HG02870 (cell line): ENCODE measurements around the gene FAR1.

Source experiments
- ATAC-seq: cut with Tn5 transposase; IDR thresholded peaks from one replicate; pipeline ENCODE4 v1.9.1; 2021; ENCODE audit warnings: mild to moderate bottlenecking, moderate library complexity; ENCODE audit not compliant: unreplicated experiment

FAR1 gene

DNA sequence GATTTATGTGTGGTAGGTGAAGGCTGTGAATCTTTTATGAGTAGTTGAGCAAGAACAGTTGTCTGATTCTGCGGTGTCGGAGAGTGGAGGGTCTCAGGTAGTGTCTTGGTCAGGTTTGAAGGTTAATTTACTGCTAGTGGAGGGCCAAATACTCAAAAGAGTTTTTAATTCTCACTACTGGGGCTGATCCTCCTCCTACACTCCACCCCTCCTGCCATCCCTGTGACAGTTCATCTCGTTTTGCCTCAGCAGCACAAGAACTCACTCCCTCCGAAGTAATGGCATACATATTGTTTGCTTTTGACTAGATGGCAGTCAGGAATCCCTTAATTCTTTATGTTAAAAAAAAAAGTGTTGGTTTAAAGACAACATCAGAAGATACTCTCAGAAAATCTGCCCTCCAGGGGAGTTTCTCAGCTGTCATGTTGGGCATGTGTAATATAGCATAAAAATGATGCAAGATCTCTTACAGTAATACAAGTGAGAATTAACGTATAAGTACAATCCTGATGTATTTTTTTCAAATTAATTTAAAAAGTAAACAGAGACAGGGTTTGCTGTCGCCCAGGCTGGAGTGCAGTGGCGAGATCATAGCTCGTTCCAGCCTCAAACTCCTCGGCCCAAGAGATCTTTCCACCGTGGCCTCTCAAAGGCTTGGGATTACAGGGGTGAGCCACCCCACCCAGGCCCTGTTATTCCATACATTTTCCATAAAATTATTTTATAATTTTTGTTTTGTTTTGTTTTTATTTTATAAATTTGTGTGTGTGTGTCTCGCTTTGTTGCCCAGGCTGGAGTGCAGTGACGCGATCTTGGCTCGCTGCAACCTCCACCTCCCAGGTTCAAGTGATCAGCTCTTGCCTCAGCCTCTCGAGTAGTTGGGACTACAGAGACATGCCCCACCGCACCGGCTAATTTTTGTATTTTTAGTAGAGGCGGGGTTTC is 1.3 kb downstream of the FAR1 start:
- no peak for ATAC-seq

- no peak for ATAC-seq
Measured at GRCh38 chr11:13672576-13673210, 4.2 kb downstream of the FAR1 start.

- ATAC-seq = no peak
Measured at GRCh38 chr11:13674799-13675509, 6.5 kb downstream of the FAR1 start.

DNA sequence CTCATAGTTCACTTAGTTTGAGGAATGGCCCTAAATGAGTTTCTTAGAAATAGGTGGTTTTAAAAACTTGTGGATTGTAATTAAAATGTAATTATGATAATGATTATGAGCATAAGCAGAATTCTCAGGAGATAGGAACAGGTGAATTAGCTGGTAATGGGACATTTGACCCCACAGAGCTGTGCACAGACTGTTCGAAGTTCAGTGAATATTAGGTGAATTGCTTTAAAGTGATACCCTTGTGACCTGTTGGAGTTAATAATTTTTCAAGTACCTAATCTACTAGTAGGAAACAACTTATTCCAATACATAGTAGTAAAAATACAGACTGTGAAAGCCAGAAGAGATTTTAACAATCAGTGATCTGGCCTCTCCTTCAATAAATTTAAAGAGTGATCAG is 8.1 kb downstream of the FAR1 start:
- no peak for ATAC-seq

- ATAC-seq = no peak
Measured at GRCh38 chr11:13679768-13680167, 11.3 kb downstream of the FAR1 start.

DNA sequence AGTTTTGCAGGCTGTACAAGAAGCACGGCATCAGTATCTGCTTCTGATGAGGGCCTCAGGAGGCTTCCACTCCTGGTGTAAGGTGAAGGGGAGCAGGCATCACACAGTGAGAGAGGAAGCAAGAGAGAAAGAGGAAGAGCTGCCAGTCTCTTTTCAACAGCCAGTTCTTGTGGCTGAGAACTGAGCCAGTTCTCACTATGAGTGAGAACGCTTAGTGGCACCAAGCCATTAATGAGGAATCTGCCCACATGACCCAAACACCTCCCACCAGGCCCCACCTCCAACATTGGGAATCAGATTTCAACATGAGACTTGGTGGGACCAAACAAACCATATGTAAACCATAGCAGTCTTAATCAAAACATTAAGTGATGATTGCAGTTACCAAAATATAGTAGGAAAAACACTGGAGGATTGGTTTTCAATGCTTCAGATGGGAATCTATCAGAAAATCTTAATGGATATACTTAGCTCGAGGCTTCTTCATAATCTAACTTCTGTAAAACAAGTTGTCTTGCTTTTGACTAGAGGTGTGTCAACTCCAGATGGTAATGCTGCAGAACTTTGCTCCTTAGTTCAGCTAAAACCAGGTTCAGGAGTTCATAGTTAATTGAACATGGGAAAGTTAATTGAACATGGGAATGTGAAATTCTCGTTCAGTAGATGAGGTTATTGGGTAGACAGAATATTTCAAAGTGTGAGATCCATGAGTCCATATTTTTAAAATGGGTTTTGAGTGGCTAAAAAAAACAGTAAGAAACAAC is 12.2 kb downstream of the FAR1 start:
- peak; percentile 77 for ATAC-seq

DNA sequence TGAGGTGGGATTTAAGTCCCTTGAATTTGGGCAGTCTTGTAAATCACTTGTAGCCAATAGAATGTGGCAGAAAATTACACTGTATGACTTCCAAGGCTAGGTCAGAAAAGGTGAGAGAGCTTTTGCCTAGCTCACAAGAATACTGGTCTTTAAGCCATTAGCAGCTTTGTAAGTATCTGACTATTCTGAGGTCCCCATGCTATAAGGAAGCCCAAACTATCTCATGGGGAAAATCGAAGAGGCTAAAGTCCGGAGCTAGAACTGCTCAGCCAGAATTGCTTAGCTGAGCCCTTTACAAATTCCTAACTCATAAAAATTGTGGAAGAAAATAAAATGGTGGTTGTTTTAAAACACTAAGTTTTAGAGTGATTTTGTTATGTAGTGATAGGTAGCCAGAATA is 13.0 kb downstream of the FAR1 start:
- no peak for ATAC-seq

- no peak for ATAC-seq
Measured at GRCh38 chr11:13682212-13682611, 13.7 kb downstream of the FAR1 start.

DNA sequence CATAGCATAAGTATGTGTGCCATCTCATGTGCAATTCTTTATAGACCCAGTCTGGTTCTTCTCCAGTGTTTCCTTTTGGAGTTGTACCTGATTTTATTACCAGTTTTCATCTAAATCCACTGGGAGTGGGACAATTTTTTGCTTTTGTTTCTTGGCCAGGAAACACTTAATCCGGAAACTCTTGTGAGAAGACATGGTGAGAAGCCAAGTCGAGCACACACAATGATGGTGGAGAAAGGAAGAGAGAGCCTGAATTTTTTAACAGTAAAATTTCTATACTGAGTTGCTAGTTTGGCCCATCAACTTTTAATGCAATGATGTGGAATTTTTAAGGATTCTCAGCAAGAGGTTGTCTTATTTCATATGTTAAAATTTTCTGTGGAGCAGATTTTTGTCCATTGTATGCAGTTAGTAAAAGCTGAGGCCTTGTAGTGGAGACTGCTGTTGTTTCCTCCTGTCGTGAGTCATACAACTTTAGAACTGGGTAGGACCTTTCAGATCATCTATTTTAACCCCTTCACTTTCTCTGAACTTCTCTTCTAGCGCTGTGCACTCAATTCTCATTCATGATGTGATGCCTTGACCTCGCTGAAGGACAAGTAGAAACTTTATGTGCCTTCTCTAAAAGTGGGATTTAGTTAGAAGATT is 17.1 kb downstream of the FAR1 start:
- no peak for ATAC-seq

DNA sequence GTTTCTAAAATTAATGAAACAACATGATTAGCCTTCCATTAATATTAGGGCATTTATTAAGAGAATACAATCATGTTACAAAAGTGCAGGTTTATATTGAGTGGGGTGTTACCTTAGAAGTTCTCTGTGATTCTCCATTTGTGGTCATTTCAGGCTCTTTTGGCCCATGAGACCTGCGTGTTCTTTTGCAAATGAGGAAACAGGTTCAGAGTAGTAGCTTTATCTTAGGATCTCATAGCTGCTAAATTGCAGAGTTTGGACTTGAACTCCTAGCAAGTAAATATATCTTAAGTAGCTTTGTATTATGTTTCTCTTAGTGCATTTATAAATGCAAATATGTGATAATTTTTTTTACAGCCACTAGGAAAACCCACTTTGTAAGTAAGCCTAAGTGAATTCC is 18.3 kb downstream of the FAR1 start:
- ATAC-seq = no peak

DNA sequence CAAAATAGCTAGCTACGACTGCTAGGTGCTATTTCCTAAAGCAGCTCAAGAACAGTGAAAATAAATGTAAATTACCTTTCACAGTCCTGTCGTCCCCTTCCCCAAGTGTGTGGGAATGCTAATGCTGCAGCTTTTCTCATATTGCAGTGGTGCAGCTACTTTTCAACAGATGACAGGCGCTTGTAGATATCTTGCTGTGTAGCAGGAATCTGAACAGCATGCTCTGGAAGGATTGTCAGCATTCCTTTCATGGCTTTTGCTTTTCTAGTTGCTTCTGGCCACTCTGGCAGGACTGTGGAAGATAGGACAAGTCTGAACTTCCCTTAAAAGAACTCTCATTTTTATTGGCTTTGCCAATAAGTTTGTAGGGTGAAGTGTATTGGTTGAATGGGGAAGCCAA is 18.8 kb downstream of the FAR1 start:
- ATAC-seq = no peak

DNA sequence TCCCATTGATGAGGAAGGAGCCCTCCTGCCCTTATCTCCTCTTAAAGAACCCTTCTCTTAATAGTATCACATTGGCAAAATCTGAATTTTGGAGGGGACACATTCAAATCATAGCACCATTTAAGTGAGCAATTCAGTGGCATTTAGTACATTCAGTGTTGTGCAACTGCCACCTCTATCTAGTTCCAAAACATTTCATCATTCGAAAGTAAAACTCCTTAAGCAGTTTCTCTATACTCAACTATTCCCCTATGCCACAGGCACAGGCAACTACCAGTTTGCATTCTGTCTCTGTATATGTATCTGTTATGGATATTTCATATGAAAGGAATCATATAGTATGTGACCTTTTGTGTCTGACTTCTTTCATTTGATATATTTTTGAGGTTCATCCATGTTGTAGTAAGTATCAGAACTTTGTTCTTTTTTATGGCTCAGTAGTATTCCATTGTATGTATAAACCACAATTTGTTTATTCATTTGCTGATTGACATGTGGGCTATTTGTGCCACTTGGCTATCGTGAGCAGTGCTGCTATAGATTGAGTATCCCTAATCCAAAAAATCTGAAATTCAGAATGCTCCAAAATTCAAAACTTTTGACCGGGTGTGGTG is 22.9 kb downstream of the FAR1 start:
- ATAC-seq = no peak

- ATAC-seq = no peak
Measured at GRCh38 chr11:13692172-13692571, 23.7 kb downstream of the FAR1 start.

GRCh38 chr11:13694115-13694514 is 25.6 kb downstream of the FAR1 start:
- no peak for ATAC-seq

- no peak for ATAC-seq
Measured at GRCh38 chr11:13695886-13696285, 27.4 kb downstream of the FAR1 start.

- no peak for ATAC-seq
Measured at GRCh38 chr11:13697710-13698109, 29.2 kb downstream of the FAR1 start.

DNA sequence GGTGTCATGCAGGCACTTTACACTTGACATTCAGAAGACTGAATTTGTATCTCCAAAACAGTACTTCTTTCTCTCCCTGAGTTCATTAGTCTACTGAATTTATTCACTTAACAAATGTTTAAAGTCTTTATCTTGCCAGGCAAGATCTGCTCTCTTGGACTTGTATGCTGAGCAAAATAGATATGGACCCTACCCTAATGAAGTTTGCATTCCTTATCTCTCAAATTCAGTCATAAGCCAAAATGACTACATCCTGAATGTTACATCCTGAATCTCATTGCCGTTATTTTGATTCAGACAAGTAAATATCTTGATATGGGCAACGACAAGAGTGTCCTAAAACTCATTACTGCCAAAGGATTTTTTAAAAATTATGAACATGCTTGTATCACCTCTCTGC is 29.7 kb downstream of the FAR1 start:
- no peak for ATAC-seq

- ATAC-seq = no peak
Measured at GRCh38 chr11:13699041-13699440, 30.6 kb downstream of the FAR1 start.

DNA sequence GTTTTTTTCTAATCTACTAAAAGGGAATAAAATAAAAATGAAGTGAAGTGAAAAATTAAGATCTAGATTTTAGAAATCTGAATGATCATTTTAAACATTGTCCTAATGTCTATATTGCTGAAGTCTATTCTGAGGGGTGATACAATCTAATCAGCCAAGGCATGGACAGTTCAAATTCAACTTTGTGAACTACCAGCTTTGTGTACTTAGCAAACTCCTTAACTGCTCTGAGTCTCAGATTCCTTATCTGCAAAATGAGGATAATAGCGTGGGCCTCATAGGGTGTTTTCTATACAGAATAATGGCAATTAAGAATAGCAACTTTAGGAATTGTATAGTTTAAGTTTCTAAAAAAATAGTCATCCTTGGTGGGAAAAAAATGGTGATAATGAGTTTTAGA is 31.4 kb downstream of the FAR1 start:
- no peak for ATAC-seq

GRCh38 chr11:13701506-13701905 is 33.0 kb downstream of the FAR1 start:
- ATAC-seq = no peak
